ENCODE results near the gene RSF1.
"Not testable (repeated sequence)": the region's sequence is repeated elsewhere in the genome, so short reads cannot be mapped to it uniquely, and the experiment has no call there.

The RSF1 gene

DNA sequence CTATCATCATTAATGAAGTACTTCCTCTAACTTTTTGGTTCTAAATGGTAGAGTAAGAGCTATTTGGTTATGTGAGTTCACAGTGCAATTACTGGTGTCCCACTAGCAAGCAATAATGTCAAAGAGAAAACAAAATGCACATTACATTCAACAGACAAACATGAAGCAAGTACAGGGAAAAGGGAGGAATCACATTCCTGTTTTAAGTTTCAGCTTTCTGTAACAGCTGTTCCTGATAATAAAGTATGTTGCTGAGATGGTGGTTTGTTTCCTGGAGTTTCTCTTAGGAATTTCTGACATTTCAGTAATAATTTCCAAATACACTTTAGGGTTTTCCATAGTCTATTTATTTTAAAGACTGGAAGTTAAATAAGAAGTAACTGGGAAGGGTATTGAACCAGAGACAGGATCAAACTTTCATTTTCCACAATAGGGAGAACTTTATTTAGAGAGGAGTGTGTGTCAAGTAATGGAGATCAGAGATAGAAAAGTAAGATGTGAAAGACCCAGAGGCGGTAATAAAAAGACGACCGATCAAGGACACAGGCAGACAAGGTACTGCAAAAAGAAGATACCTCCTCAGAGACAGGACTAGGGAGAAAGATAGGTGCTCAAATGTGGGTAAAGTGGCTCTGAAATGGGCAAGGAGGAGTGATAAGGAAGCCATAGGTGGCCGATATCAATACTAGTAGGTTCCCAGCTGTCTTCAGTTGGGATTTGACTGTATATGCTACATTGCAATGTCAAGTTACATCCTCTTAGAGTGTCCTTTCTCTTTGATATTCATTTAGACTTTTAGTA lies 162.1 kb downstream of the RSF1 start:
- Histone ChIP-seq H3K9ac (ENCODE audit: low read length in 2 of 2) (no peak overlapping the region), H3K36me3 (ENCODE audit: control insufficient read depth in 2 of 2, insufficient read depth in 2 of 2, low read length in 2 of 2) (no peaks in the 10 kb centered on the region), H3K4me1 (ENCODE audit: control insufficient read depth, insufficient read depth, low read length) (no peaks in the 10 kb centered on the region), H3K27me3 (ENCODE audit: control insufficient read depth in 1 of 2, insufficient read depth in 2 of 2, low read length in 2 of 2) (no peaks in the 10 kb centered on the region), H3K9me3 (ENCODE audit: control insufficient read depth in 2 of 2, low read length in 2 of 2) (no peaks in the 10 kb centered on the region), H3K27ac (ENCODE audit: low read length) (no peak overlapping the region), H3K4me3 (ENCODE audit: low read length in 2 of 2) (no peak overlapping the region)

DNA sequence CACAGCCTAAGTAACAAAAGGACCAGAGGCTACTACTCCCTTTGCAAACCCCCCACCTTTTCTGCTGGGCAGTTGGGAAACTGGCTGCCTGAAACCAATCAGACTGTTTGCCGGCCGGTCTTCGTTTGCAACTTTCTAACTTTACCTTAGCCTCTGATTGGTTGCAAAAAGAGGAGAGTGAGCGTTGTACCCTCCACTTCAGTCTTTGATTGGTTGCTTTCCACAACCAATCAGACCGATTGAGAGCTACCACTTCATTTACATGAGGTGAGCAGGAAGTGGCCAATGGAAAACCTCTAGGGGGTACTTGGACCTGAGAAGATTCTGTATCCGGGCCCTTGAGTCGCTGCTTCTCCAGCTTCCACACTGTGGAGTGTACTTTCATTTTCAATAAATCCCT lies 164.2 kb downstream of the RSF1 start:
- Histone ChIP-seq H3K9ac (ENCODE audit: low read length in 2 of 2) (no peak overlapping the region), H3K27me3 (ENCODE audit: control insufficient read depth in 1 of 2, insufficient read depth in 2 of 2, low read length in 2 of 2) (no peaks in the 10 kb centered on the region), H3K27ac (ENCODE audit: low read length) (no peak overlapping the region), H3K9me3 (ENCODE audit: control insufficient read depth in 2 of 2, low read length in 2 of 2) (no peaks in the 10 kb centered on the region), H3K36me3 (ENCODE audit: control insufficient read depth in 2 of 2, insufficient read depth in 2 of 2, low read length in 2 of 2) (no peaks in the 10 kb centered on the region), H3K4me3 (ENCODE audit: low read length in 2 of 2) (no peak overlapping the region), H3K4me1 (ENCODE audit: control insufficient read depth, insufficient read depth, low read length) (no peaks in the 10 kb centered on the region)

DNA sequence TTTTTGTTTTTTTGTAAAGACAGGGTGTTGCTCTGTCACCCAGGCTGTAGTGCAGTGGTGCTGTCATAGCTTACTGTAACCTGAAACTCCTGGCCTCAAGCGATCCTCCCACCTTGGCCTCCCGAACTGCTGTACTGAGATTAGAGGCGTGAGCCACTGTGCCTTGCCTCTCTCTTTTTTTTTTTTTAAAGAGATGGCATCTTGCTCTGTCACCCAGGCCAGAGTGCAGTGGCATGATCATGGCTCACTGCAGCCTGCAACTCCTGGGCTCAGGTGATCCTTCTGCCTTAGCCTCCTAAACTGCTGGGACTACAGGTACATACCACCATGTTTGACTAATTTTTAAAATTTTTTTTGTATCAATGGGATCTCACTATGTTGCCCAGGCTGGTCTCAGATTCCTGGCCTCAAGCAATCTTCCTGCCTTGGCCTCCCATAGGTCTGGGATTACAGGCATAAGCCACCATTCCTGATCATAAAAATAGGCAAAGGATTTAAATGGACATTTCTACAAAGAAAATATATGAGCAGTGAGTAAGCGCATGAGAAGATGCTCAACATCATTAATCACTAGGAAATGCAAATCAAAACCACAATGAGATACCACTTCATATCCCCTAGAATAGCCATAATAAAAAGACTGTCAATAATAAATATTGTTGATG lies 165.6 kb downstream of the RSF1 start:
- Histone ChIP-seq H3K27ac (ENCODE audit: low read length) (no peak overlapping the region), H3K4me3 (ENCODE audit: low read length in 2 of 2) (no peak overlapping the region), H3K4me1 (ENCODE audit: control insufficient read depth, insufficient read depth, low read length) (no peaks in the 10 kb centered on the region), H3K9ac (ENCODE audit: low read length in 2 of 2) (no peak overlapping the region), H3K27me3 (ENCODE audit: control insufficient read depth in 1 of 2, insufficient read depth in 2 of 2, low read length in 2 of 2) (no peaks in the 10 kb centered on the region), H3K9me3 (ENCODE audit: control insufficient read depth in 2 of 2, low read length in 2 of 2) (no peaks in the 10 kb centered on the region), H3K36me3 (ENCODE audit: control insufficient read depth in 2 of 2, insufficient read depth in 2 of 2, low read length in 2 of 2) (no peaks in the 10 kb centered on the region)

DNA sequence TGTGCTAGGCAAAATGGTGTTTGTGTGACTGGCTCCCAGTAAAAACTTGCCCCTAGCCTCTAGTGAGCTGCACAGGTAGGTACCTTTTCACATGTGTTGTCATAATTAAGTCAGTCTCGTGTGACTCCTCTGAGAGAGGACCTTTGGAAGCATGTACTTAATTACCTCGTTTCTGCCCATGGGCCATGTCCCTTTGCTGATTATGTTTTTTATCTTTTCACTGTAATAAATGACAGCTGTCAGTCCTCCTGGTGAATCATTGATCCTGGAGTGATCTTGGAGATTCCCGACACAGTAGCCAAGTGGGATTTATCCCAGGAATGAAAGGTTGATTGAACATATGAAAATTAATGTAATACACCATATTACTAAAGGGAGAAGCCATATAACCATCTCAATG lies 170.4 kb downstream of the RSF1 start:
- Histone ChIP-seq H3K36me3 (ENCODE audit: control insufficient read depth in 2 of 2, insufficient read depth in 2 of 2, low read length in 2 of 2) (no peaks in the 10 kb centered on the region), H3K27me3 (ENCODE audit: control insufficient read depth in 1 of 2, insufficient read depth in 2 of 2, low read length in 2 of 2) (peaks cover 0 to 3% of the 10 kb centered on the region in 2 donors), H3K9me3 (ENCODE audit: control insufficient read depth in 2 of 2, low read length in 2 of 2) (no peaks in the 10 kb centered on the region), H3K4me1 (ENCODE audit: control insufficient read depth, insufficient read depth, low read length) (no peaks in the 10 kb centered on the region), H3K27ac (ENCODE audit: low read length) (no peak overlapping the region), H3K9ac (ENCODE audit: low read length in 2 of 2) (no peak overlapping the region), H3K4me3 (ENCODE audit: low read length in 2 of 2) (no peak overlapping the region)

DNA sequence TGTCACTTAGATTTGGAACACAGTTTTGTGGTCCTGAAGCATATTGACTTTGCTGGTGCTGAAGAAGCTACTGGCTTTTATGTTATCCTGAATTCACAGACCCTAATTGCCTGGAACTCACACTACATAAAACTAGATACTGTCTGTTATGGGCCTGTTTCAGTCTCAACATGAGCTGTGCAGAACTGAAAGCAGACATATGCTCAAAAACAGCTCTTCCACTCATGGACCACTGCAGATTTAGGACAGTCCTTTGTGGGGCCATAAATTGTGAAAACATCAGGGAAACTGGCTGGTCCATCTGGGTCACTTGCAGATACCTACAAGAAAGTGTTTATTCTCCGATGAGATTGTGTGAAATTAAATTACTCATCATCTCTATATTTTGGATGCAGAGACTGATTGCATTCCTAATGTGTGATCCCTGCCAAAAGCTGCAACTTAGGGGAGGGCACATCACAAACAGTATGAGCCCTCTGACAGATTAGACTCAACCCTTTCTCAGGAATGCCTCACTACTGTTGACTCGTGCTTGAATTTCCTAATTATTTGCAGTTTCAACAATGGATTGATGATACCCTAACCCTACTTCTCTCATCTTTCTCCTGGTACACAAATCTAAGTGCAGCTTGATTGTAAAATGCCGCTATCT lies 172.7 kb downstream of the RSF1 start:
- no peak overlapping the region for H3K27ac ChIP-seq (ENCODE audit: low read length)
- H3K9ac ChIP-seq (ENCODE audit: low read length in 2 of 2) = no peak overlapping the region
- no peak overlapping the region for H3K4me3 ChIP-seq (ENCODE audit: low read length in 2 of 2)
- H3K27me3 ChIP-seq (ENCODE audit: control insufficient read depth in 1 of 2, insufficient read depth in 2 of 2, low read length in 2 of 2) = peaks cover 0 to 4% of the 10 kb centered on the region in 2 donors
- no peaks in the 10 kb centered on the region for H3K36me3 ChIP-seq (ENCODE audit: control insufficient read depth in 2 of 2, insufficient read depth in 2 of 2, low read length in 2 of 2)
- H3K4me1 ChIP-seq (ENCODE audit: control insufficient read depth, insufficient read depth, low read length) = no peaks in the 10 kb centered on the region
- H3K9me3 ChIP-seq (ENCODE audit: control insufficient read depth in 2 of 2, low read length in 2 of 2) = no peaks in the 10 kb centered on the region

DNA sequence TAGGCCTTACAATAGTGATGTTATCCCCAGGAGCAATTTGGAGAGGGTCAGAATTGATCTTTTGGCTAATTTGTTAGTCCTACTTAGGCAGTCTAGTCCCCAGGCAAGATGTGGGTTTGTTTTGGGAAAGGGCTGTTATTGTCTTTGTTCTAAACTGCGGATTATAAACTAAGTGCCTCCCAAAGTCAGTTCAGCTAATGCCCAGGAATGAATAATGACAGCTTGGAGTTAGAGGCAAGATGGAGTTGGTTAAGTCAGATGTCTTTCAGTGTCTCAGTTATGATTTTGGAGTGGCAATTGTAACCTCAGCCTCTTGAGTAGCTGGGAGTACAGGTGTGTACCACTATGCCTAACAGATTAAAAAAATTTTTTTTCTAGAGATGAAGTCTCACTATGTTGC lies 175.6 kb downstream of the RSF1 start:
- H3K27ac ChIP-seq (ENCODE audit: low read length) = no peak overlapping the region
- no peaks in the 10 kb centered on the region for H3K36me3 ChIP-seq (ENCODE audit: control insufficient read depth in 2 of 2, insufficient read depth in 2 of 2, low read length in 2 of 2)
- no peak overlapping the region for H3K9ac ChIP-seq (ENCODE audit: low read length in 2 of 2)

DNA sequence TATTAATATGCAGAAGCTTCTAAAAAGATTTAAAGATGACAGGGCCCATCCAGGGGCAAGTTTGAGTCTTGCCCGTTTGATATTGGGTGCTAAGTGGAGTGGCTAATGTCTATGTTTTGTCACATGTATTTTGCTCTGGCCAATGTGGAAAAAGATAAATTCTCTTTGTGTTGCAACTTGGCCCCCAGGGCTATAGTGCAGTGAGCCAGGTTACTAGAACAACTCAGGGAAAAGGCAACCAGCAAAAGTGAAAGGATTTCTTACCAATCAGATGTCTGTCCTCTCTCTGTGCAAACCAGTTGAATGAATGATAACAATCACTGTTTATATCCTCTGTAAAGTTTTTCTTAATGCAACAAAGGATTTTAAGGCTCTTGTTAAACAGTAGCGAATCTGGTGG lies 178.3 kb downstream of the RSF1 start:
- Histone ChIP-seq H3K9ac (ENCODE audit: low read length in 2 of 2) (no peak overlapping the region), H3K4me1 (ENCODE audit: control insufficient read depth, insufficient read depth, low read length) (peaks cover 4% of the 10 kb centered on the region), H3K36me3 (ENCODE audit: control insufficient read depth in 2 of 2, insufficient read depth in 2 of 2, low read length in 2 of 2) (no peaks in the 10 kb centered on the region), H3K9me3 (ENCODE audit: control insufficient read depth in 2 of 2, low read length in 2 of 2) (no peaks in the 10 kb centered on the region), H3K27me3 (ENCODE audit: control insufficient read depth in 1 of 2, insufficient read depth in 2 of 2, low read length in 2 of 2) (peaks cover 0 to 4% of the 10 kb centered on the region in 2 donors), H3K27ac (ENCODE audit: low read length) (no peak overlapping the region), H3K4me3 (ENCODE audit: low read length in 2 of 2) (no peak overlapping the region)

More for the DNA sequence above, 175.6 kb downstream of the RSF1 start:
- Histone ChIP-seq H3K27me3 (ENCODE audit: control insufficient read depth in 1 of 2, insufficient read depth in 2 of 2, low read length in 2 of 2) (peaks cover 0 to 4% of the 10 kb centered on the region in 2 donors), H3K4me3 (ENCODE audit: low read length in 2 of 2) (no peak overlapping the region), H3K4me1 (ENCODE audit: control insufficient read depth, insufficient read depth, low read length) (no peaks in the 10 kb centered on the region), H3K9me3 (ENCODE audit: control insufficient read depth in 2 of 2, low read length in 2 of 2) (no peaks in the 10 kb centered on the region)

DNA sequence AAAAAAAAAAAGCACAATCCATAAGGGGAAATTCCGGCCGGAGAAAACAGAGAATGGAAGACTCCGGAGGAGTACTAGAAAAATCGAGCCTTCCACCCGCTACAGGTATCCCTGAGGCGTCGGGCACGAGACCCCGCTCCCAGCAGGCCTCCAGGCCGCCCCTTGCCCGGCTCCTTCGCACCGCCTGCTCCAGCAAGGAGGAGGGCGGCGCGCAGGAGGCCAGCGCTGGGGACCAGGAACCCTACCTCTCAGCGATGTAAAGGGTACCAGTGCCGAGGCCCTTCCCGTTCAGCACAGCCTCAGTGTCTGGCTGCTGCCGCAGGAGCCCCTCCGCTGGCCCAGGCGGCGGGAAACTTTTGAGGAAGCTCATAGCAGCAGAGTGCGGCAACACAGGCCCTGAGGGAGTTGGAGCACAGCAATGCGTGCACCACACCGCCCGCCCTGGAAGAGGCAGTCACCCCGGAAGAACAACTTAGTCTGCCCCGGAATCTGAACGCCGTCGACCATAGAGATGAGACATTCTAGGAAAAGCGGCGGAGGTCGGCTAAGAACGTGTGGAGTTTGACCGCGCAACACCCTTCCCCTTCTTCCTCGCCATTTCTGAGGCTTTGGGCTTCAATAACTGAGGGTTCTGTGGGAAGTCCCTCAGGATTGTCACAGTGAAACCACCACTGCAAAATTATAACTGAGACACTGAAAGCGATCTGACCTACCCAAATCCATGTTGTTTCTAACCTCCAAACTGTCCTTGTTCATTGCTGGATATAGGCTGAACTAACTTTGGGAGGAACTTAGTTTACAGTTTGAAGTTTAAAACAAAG lies 183.0 kb downstream of the RSF1 start, which contains the start of gene CLNS1A:
Gene CLNS1A, minus strand, starts transcription at position 450 of the 821 bp plus-strand sequence. Its CDS starts 80 bp downstream, at position 370.
- H3K4me3 ChIP-seq (ENCODE audit: low read length in 2 of 2) = peak within 1 kb of the TSS; percentile 94 to 95
- H3K27me3 ChIP-seq (ENCODE audit: control insufficient read depth in 1 of 2, insufficient read depth in 2 of 2, low read length in 2 of 2) = no peaks in the 10 kb centered on the region
- no peaks in the 10 kb centered on the region for H3K9me3 ChIP-seq (ENCODE audit: control insufficient read depth in 2 of 2, low read length in 2 of 2)
- H3K36me3 ChIP-seq (ENCODE audit: control insufficient read depth in 2 of 2, insufficient read depth in 2 of 2, low read length in 2 of 2) = no peaks in the 10 kb centered on the region
- H3K4me1 ChIP-seq (ENCODE audit: control insufficient read depth, insufficient read depth, low read length) = peaks cover 9% of the 10 kb centered on the region
- peak within 1 kb of the TSS; percentile 93 to 98 for H3K9ac ChIP-seq (ENCODE audit: low read length in 2 of 2)
- H3K27ac ChIP-seq (ENCODE audit: low read length) = peak within 1 kb of the TSS; percentile 86

DNA sequence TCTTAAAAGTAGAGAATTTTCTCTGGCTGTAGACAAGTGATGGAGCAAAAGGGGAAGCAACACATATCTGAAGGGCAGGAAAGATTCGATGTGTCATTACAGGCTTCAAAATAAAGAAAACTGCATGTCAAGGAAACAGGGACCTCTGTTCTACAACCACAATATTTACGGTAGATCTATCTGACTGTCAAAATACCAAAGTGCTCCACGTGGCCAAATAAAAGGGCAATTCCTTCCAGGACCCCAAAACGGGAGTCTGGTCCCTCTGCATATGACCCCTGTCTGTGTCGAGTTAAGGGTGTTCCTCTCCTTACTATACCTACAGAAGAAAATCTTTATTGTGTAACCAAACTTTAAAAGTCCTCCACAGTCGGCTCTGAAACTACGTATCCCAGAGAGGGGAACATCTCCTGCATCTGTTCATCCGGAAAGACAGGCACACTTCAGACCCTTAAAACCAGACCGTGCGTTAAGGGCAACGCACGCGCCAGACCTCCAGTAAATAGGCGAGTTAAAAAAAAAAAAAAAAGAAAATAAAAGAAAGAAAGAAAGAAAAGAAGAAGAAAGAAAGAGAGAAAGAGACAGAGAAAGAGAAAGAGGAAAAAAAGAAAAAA lies 183.7 kb downstream of the RSF1 start:
- Histone ChIP-seq H3K9ac (ENCODE audit: low read length in 2 of 2) (peak overlapping the region; percentile 93 to 98), H3K9me3 (ENCODE audit: control insufficient read depth in 2 of 2, low read length in 2 of 2) (no peaks in the 10 kb centered on the region), H3K4me3 (ENCODE audit: low read length in 2 of 2) (peak overlapping the region; percentile 94 to 95), H3K4me1 (ENCODE audit: control insufficient read depth, insufficient read depth, low read length) (peaks cover 9% of the 10 kb centered on the region), H3K27ac (ENCODE audit: low read length) (no peak overlapping the region), H3K36me3 (ENCODE audit: control insufficient read depth in 2 of 2, insufficient read depth in 2 of 2, low read length in 2 of 2) (no peaks in the 10 kb centered on the region), H3K27me3 (ENCODE audit: control insufficient read depth in 1 of 2, insufficient read depth in 2 of 2, low read length in 2 of 2) (no peaks in the 10 kb centered on the region)

DNA sequence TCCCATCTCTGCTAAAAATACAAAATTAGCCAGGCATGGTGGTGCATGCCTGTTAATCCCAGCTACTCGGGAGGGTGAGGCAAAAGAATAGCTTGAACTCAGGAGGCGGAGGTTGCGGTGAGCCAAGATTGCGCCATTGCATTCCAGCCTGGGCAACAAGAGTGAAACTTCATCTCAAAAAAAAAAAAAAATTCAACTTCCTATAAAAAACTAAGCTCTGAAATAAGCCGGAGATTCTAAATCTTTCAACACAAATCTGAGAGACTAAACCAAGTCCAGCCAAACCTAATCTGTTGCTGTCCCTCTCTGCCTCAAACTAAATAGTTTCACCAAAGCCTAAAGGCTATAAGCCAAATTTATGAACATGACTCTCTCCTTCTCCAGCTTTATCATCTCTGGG lies 186.6 kb downstream of the RSF1 start:
- not testable (repeated sequence) for H3K9me3 ChIP-seq (ENCODE audit: control insufficient read depth in 2 of 2, low read length in 2 of 2); H3K27me3 ChIP-seq (ENCODE audit: control insufficient read depth in 1 of 2, insufficient read depth in 2 of 2, low read length in 2 of 2); H3K9ac ChIP-seq (ENCODE audit: low read length in 2 of 2); H3K4me1 ChIP-seq (ENCODE audit: control insufficient read depth, insufficient read depth, low read length); H3K4me3 ChIP-seq (ENCODE audit: low read length in 2 of 2); H3K27ac ChIP-seq (ENCODE audit: low read length); H3K36me3 ChIP-seq (ENCODE audit: control insufficient read depth in 2 of 2, insufficient read depth in 2 of 2, low read length in 2 of 2)
